ENCODE data around the gene SELENOP. TPM values are rescaled to one million over a fixed set of nuclear protein-coding genes. Genes with fewer than 3 reads are reported as not detected.

The SELENOP gene
- total RNA-seq, 1 experiment from 2014 or later = 153 TPM

DNA sequence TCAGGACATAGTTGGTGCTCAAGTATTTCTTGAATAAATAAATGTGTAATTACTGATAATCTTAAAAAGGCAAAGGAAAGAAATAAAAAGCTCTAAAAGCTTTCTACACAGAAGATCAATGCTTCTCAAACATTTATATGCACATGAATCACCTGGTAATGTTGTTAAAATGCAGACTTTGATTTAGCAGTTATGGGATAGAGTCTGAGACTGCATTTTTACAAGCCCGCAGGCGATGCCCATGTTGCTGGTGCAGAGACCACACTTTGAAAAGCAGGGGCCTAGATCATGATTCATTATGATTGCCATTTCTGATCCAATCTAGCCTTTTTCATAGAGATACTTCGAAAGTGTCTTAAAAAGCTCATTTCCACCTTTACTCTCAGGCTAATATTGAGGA lies 58.6 kb downstream of the SELENOP start:
- DNase-seq = no peak
- no peaks in the 10 kb centered on the region for H3K36me3 Mint-ChIP-seq (ENCODE audit: insufficient read depth, unreplicated experiment)
- POLR2A ChIA-PET = no interaction called here
- no peak overlapping the region for H3K4me3 ChIP-seq (ENCODE audit: low read depth, low read length)
- TF ChIP-seq, protein P1, sequence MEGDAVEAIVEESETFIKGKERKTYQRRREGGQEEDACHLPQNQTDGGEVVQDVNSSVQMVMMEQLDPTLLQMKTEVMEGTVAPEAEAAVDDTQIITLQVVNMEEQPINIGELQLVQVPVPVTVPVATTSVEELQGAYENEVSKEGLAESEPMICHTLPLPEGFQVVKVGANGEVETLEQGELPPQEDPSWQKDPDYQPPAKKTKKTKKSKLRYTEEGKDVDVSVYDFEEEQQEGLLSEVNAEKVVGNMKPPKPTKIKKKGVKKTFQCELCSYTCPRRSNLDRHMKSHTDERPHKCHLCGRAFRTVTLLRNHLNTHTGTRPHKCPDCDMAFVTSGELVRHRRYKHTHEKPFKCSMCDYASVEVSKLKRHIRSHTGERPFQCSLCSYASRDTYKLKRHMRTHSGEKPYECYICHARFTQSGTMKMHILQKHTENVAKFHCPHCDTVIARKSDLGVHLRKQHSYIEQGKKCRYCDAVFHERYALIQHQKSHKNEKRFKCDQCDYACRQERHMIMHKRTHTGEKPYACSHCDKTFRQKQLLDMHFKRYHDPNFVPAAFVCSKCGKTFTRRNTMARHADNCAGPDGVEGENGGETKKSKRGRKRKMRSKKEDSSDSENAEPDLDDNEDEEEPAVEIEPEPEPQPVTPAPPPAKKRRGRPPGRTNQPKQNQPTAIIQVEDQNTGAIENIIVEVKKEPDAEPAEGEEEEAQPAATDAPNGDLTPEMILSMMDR (IDR thresholded peaks at IDR 0.05; ENCODE audit: insufficient read depth in 1 of 2, low read depth in 1 of 2, low read length in 1 of 2, severe bottlenecking in 1 of 2, unreplicated experiment in 1 of 2) = no peak
- H3K27me3 ChIP-seq (replicated peaks; ENCODE audit: control insufficient read depth, insufficient read depth, low read length) = no peaks in the 10 kb centered on the region
- no peaks in the 10 kb centered on the region for H3K36me3 ChIP-seq (ENCODE audit: control insufficient read depth, insufficient read depth, low read length)
- CTCF ChIA-PET = no interaction called here
- no peaks in the 10 kb centered on the region for H3K4me1 ChIP-seq
- H3K27ac Mint-ChIP-seq (ENCODE audit: unreplicated experiment) = no peak overlapping the region
- H3K4me3 Mint-ChIP-seq (ENCODE audit: unreplicated experiment) = no peak overlapping the region
- no peaks in the 10 kb centered on the region for H3K27me3 Mint-ChIP-seq (ENCODE audit: insufficient read depth, unreplicated experiment)
- BruUV-seq (replicated peaks) = no TSS peak
- no peaks in the 10 kb centered on the region for H3K4me1 Mint-ChIP-seq (ENCODE audit: low read depth, unreplicated experiment)
- intact Hi-C loops (cut with micrococcal nuclease; ENCODE audit: unreplicated experiment) = no loop called here
- no peaks in the 10 kb centered on the region for H3K9me3 ChIP-seq
- no peaks in the 10 kb centered on the region for H3K9me3 Mint-ChIP-seq (ENCODE audit: unreplicated experiment)

DNA sequence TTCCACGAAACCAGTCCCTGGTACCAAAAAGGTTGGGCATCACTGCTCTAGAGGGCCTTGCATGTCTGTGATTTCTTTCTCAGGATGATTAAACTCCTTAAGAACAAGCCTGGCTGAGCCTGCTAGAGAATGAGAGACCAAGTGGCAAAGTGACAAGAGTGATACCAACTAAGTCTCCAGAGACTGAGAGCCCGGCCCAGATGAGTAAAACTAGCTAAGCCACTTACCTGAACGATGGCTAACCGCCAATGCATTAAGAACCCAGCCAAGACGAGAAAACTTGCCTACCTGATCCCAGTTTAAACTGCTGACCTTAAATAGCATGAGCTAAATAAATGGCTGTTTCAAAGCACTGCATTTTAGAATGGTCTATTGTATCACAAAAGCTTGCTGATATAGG lies 60.6 kb downstream of the SELENOP start:
- TF ChIP-seq, protein P1 (IDR thresholded peaks at IDR 0.05; ENCODE audit: insufficient read depth in 1 of 2, low read depth in 1 of 2, low read length in 1 of 2, severe bottlenecking in 1 of 2, unreplicated experiment in 1 of 2) = no peak
- Mint-ChIP-seq H3K9me3 (ENCODE audit: unreplicated experiment) (no peaks in the 10 kb centered on the region), H3K4me1 (ENCODE audit: low read depth, unreplicated experiment) (no peaks in the 10 kb centered on the region), H3K4me3 (ENCODE audit: unreplicated experiment) (no peak overlapping the region), H3K27ac (ENCODE audit: unreplicated experiment) (no peak overlapping the region), H3K36me3 (ENCODE audit: insufficient read depth, unreplicated experiment) (no peaks in the 10 kb centered on the region), H3K27me3 (ENCODE audit: insufficient read depth, unreplicated experiment) (no peaks in the 10 kb centered on the region)
- no peak for DNase-seq
- ChIA-PET CTCF (interaction anchor here (1.4 kb wide), 1 partner anchor 138 kb away, joined by 4 read pairs; no protein-coding TSS in a partner anchor), POLR2A (no interaction called here)
- H3K36me3 ChIP-seq (ENCODE audit: control insufficient read depth, insufficient read depth, low read length) = no peaks in the 10 kb centered on the region
- no peaks in the 10 kb centered on the region for H3K9me3 ChIP-seq
- intact Hi-C loops (cut with micrococcal nuclease; ENCODE audit: unreplicated experiment) = no loop called here
- H3K4me3 ChIP-seq (ENCODE audit: low read depth, low read length) = no peak overlapping the region
- H3K27me3 ChIP-seq (replicated peaks; ENCODE audit: control insufficient read depth, insufficient read depth, low read length) = no peaks in the 10 kb centered on the region
- H3K4me1 ChIP-seq = no peaks in the 10 kb centered on the region
- BruUV-seq (replicated peaks) = no TSS peak

DNA sequence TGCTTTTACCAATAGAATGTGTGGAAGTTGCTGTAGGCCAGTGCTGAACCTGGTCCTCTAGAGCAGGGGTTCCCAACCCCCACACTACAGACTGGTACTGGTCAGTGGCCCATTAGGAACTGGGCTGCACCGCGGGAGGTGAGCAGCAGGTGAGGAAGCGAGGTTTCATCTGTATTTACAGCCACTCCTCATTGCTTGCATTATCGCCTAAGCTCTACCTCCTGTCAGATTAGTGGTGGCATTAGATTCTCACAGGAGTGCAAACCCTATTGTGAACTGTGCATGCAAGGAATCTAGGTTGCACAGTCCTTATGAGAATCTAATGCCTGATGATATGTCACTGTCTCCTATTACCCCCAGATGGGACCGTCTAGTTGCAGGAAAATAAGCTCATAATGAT lies 61.2 kb downstream of the SELENOP start:
- no TSS peak for BruUV-seq (replicated peaks)
- Mint-ChIP-seq H3K4me1 (ENCODE audit: low read depth, unreplicated experiment) (no peaks in the 10 kb centered on the region), H3K27ac (ENCODE audit: unreplicated experiment) (no peak overlapping the region), H3K27me3 (ENCODE audit: insufficient read depth, unreplicated experiment) (no peaks in the 10 kb centered on the region), H3K4me3 (ENCODE audit: unreplicated experiment) (no peak overlapping the region), H3K36me3 (ENCODE audit: insufficient read depth, unreplicated experiment) (no peaks in the 10 kb centered on the region), H3K9me3 (ENCODE audit: unreplicated experiment) (no peaks in the 10 kb centered on the region)
- H3K4me1 ChIP-seq = no peaks in the 10 kb centered on the region
- ChIA-PET POLR2A (no interaction called here), CTCF (interaction anchor here (0.6 kb wide), 1 partner anchor 26 kb away, joined by 3 read pairs; no protein-coding TSS in a partner anchor)
- no peaks in the 10 kb centered on the region for H3K27me3 ChIP-seq (replicated peaks; ENCODE audit: control insufficient read depth, insufficient read depth, low read length)
- DNase-seq = no peak
- H3K36me3 ChIP-seq (ENCODE audit: control insufficient read depth, insufficient read depth, low read length) = no peaks in the 10 kb centered on the region
- no peak overlapping the region for H3K4me3 ChIP-seq (ENCODE audit: low read depth, low read length)
- no peaks in the 10 kb centered on the region for H3K9me3 ChIP-seq
- intact Hi-C loops (cut with micrococcal nuclease; ENCODE audit: unreplicated experiment) = loop anchor here (1.0 kb wide), 1 partner anchor 27 kb away; no protein-coding TSS in a partner anchor
- TF ChIP-seq, protein P1 (IDR thresholded peaks at IDR 0.05; ENCODE audit: insufficient read depth in 1 of 2, low read depth in 1 of 2, low read length in 1 of 2, severe bottlenecking in 1 of 2, unreplicated experiment in 1 of 2) = no peak

Other genes with a start within 250 kb of the SELENOP start
- gene CCDC152, start 55.1 kb downstream of the SELENOP start, total RNA-seq (2022) = not detected in 2 replicates
- gene ANXA2R, start 228.4 kb upstream of the SELENOP start, total RNA-seq (2022) = 3.1 and 4.1 TPM in 2 replicates